ENCODE results near the gene HSPG2. TPM values are rescaled to one million over a fixed set of nuclear protein-coding genes. Genes with fewer than 3 reads are reported as not detected.

The HSPG2 gene
- total and polyA plus RNA-seq, 9 of the 15 experiments (the other 6 are each of a cell fraction or from before 2014, with no cell fraction given): 0.14 to 160 (median 15.7) TPM

GRCh38 chr1:21904704-21905520, 32.2 kb downstream of the HSPG2 start (continued):
- TF ChIP-seq FOXO4 (CRISPR knock-in tag; IDR thresholded peaks at IDR 0.05): 0 out of 2 replicates have a peak, but pooled peaks have one; percentile 42
- peak; percentile 100 for TF ChIP-seq LARP7 (IDR thresholded peaks at IDR 0.05)
- peak; percentile 100 for TF ChIP-seq CBFA2T3 (IDR thresholded peaks at IDR 0.05)
- TF ChIP-seq DEAF1 (CRISPR knock-in tag; IDR thresholded peaks at IDR 0.05): 0 out of 2 replicates have a peak, but pooled peaks have one; percentile 50
- TF ChIP-seq ZNF12 (CRISPR knock-in tag; IDR thresholded peaks at IDR 0.05): 0 out of 2 replicates have a peak, but pooled peaks have one; percentile 61
- TF ChIP-seq L3MBTL2 (IDR thresholded peaks at IDR 0.05): peak; percentile 81
- peak; percentile 89; the same call in 1 of the 2 replicates for TF ChIP-seq ARID2 (IDR thresholded peaks at IDR 0.05)
- TF ChIP-seq NFIX (CRISPR knock-in tag; IDR thresholded peaks at IDR 0.05; ENCODE audit: low read depth): no peak; the same call in 1 of the 2 replicates
- TF ChIP-seq SNIP1 (IDR thresholded peaks at IDR 0.05; ENCODE audit: low read depth): no peak
- TF ChIP-seq USF2 (CRISPR knock-in tag; IDR thresholded peaks at IDR 0.05): no peak
- peak; percentile 98 for TF ChIP-seq ZNF766 (CRISPR knock-in tag; conservative IDR thresholded peaks at IDR 0.05)
- peak; percentile 91 for TF ChIP-seq BHLHE40 (IDR thresholded peaks at IDR 0.05; ENCODE audit: low read length)
- TF ChIP-seq PRPF4 (IDR thresholded peaks at IDR 0.05; ENCODE audit: insufficient read depth, low read depth, low read length, poor library complexity, severe bottlenecking): no peak
- TF ChIP-seq ZFP1 (CRISPR knock-in tag; IDR thresholded peaks at IDR 0.05): no peak
- TF ChIP-seq DPF2 (IDR thresholded peaks at IDR 0.05): peak; percentile 100
- TF ChIP-seq MBD1 (CRISPR knock-in tag; IDR thresholded peaks at IDR 0.05): no peak
- no peak for TF ChIP-seq SFPQ (IDR thresholded peaks at IDR 0.05; ENCODE audit: low read depth, low read length)
- TF ChIP-seq GTF2B (IDR thresholded peaks at IDR 0.05; ENCODE audit: extremely low read depth, insufficient read length): no peak
- TF ChIP-seq ETS2 (tag; IDR thresholded peaks at IDR 0.05; ENCODE audit: borderline replicate concordance, poor library complexity, severe bottlenecking): no peak
